Naive thymus-derived CD4-positive, alpha-beta T cell (primary cell): ENCODE results near the gene CNTNAP4. TPM values are rescaled to one million over a fixed set of nuclear protein-coding genes. Genes with fewer than 3 reads are reported as not detected.

Source experiments
- ATAC-seq: fragments of 150-1000 bp; cut with Tn5 transposase; 2 replicates; pipeline ENCODE4 v1.10.0; 2021; ENCODE audit warnings: mild to moderate bottlenecking, moderate library complexity
- CTCF ChIA-PET: fragments of 350-600 bp; sonication (Branson Sonifier 250); formaldehyde crosslinking; loops from one replicate; lab custom pipeline; 2021; ENCODE audit warnings: antibody characterized with exemption; lab: Charles Lee
- POLR2A ChIA-PET: fragments of 350-600 bp; sonication (Branson Sonifier 250); formaldehyde crosslinking; loops from one replicate; lab custom pipeline; 2021; ENCODE audit warnings: antibody characterized with exemption, inconsistent platforms; lab: Charles Lee
- DNase-seq, 9 donors: peaks; one replicate each; pipeline versions ENCODE4 v3.0.0 to v3.0.0-alpha.2; 2020 to 2022; ENCODE audit warnings: mixed read lengths in 1 of 9
- H3K27ac ChIP-seq: one replicate; pipeline ENCODE4 v1.7.0; 2013; ENCODE audit warnings: mild to moderate bottlenecking, low read depth, low read length, moderate library complexity
- H3K27me3 ChIP-seq, 2 donors: one replicate each; pipeline ENCODE4 v1.7.0; 2013; ENCODE audit warnings: low read length in 2 of 2, mild to moderate bottlenecking in 2 of 2, moderate library complexity in 2 of 2; ENCODE audit not compliant: control insufficient read depth in 2 of 2, insufficient read depth in 2 of 2
- H3K36me3 ChIP-seq, 3 experiments: 1 replicate in 2 of 3; 2 replicates in 1 of 3; pipeline ENCODE4 v1.7.0; 2013; ENCODE audit warnings: low read length in 3 of 3, mild to moderate bottlenecking in 3 of 3, moderate library complexity in 1 of 3; ENCODE audit not compliant: insufficient read depth in 3 of 3, control insufficient read depth in 2 of 3
- H3K4me1 ChIP-seq, 2 donors: one replicate each; pipeline ENCODE4 v1.7.0; 2013; ENCODE audit warnings: low read length in 2 of 2, mild to moderate bottlenecking in 2 of 2, moderate library complexity in 1 of 2; ENCODE audit not compliant: control insufficient read depth in 2 of 2, insufficient read depth in 2 of 2
- H3K4me3 ChIP-seq: 2 replicates; pipeline ENCODE4 v1.7.0; 2013; ENCODE audit warnings: mild to moderate bottlenecking, low read length
- H3K9me3 ChIP-seq, 3 experiments: 1 replicate in 2 of 3; 2 replicates in 1 of 3; pipeline ENCODE4 v1.7.0; 2013; ENCODE audit warnings: low read length in 3 of 3; ENCODE audit not compliant: control insufficient read depth in 2 of 3
- H3K27ac Mint-ChIP-seq, 9 donors: one replicate each; pipeline ENCODE4 v1.8.0; 2020 to 2022; ENCODE audit warnings: mixed read lengths in 9 of 9, mild to moderate bottlenecking in 8 of 9, moderate library complexity in 5 of 9, inconsistent platforms in 2 of 9
- H3K27me3 Mint-ChIP-seq, 5 donors: one replicate each; pipeline ENCODE4 v1.8.0; 2021 to 2022; ENCODE audit warnings: mixed read lengths in 5 of 5, mild to moderate bottlenecking in 1 of 5
- H3K36me3 Mint-ChIP-seq, 5 donors: one replicate each; pipeline ENCODE4 v1.8.0; 2020 to 2022; ENCODE audit warnings: mixed read lengths in 5 of 5, mild to moderate bottlenecking in 3 of 5, inconsistent platforms in 1 of 5
- H3K4me1 Mint-ChIP-seq, 7 donors: one replicate each; pipeline ENCODE4 v1.8.0; 2020 to 2022; ENCODE audit warnings: mixed read lengths in 7 of 7, mild to moderate bottlenecking in 3 of 7, inconsistent platforms in 1 of 7
- H3K4me3 Mint-ChIP-seq, 10 donors: one replicate each; pipeline ENCODE4 v1.8.0; 2020 to 2022; ENCODE audit warnings: mild to moderate bottlenecking in 10 of 10, mixed read lengths in 10 of 10, moderate library complexity in 6 of 10, inconsistent platforms in 2 of 10
- H3K9me3 Mint-ChIP-seq, 11 donors: one replicate each; pipeline ENCODE4 v1.8.0; 2020 to 2022; ENCODE audit warnings: mixed read lengths in 11 of 11, mild to moderate bottlenecking in 4 of 11, inconsistent platforms in 1 of 11, moderate library complexity in 1 of 11
- intact Hi-C, 2 donors: fragments of 100-400 bp; cut with micrococcal nuclease; formaldehyde crosslinking; loops; one replicate each; pipeline ENCODE4 v1.15.1; 2023
- polyA plus RNA-seq, 2 donors: library from polyadenylated mRNA; unstranded; fragments of 300-500 nt; fragmentation: Illumina TruSeq; gene quantifications; one replicate each; pipeline ENCODE4 v1.2.3, GENCODE V29; 2021
- total RNA-seq, 6 experiments: library from RNA in 5 of 6; stranded (reverse) in 5 of 6; gene quantifications; 1 replicate in 5 of 6; 2 replicates in 1 of 6; pipeline ENCODE4 v1.2.3 and lab custom pipeline; 2021 to 2026

Gene CNTNAP4
- total and polyA plus RNA-seq, 7 experiments from 2014 or later = not detected

DNA sequence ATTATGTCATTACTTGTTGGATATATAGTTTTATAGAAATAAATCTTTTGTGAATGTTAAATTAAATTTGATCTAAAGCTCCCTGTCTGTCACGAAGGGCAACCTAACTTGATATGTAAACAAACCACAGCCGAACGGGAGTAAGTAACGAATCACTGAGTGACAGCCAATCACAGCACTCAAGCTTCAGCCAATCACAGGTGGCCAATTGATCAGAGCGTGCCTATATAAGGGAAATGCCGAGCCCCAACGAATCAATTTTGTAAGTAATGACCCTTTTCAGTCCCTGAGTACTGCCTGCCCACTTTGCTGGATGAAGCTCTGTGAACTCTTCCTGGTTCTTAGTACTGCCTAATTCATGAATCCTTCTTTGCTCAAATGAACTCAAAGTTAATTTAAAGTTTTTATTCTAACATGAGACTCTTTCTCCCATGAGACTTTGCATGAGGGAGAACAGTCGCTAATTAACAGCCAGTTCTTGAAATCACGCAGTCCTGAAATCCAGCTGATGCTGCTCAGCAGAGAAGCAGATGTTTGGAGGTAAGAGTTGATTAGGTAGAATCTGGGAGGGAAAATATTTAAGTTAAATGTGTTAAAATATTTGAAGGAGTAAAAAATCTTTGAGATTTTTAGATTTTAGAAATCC, 302.2 kb downstream of the CNTNAP4 start:
- Histone ChIP-seq H3K27ac (no peak overlapping the region), H3K36me3 (no peaks in the 10 kb centered on the region), H3K4me3 (no peak overlapping the region), H3K27me3 (no peaks in the 10 kb centered on the region), H3K4me1 (no peaks in the 10 kb centered on the region), H3K9me3 (no peaks in the 10 kb centered on the region)
- Mint-ChIP-seq H3K36me3 (no peaks in the 10 kb centered on the region), H3K27me3 (no peaks in the 10 kb centered on the region), H3K9me3 (peaks cover 0 to 10% (median 3%) of the 10 kb centered on the region in 11 donors), H3K27ac (no peak overlapping the region), H3K4me3 (no peak overlapping the region), H3K4me1 (no peaks in the 10 kb centered on the region)
- POLR2A ChIA-PET = no interaction called here
- DNase-seq = no peak
- intact Hi-C loops = no loop called here
- CTCF ChIA-PET = no interaction called here
- no peak for ATAC-seq

DNA sequence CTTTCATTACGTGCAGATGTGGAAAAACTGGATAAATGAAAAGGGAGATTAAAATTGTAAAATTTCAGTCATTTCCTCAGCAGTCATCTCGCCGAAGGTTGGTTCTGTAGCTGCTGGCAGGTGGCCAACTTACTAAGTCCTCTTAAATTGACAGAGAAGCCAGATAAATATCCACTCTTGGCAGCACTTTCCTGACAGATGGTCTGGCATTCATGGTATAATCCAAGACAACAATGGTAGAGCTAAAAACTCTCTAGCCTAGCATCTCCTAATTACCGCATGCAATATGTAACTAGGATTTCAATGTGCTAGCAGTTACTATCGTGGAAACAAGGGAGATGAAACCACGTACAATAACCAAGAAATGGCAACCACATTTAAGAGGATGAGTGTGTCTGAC, 306.3 kb downstream of the CNTNAP4 start:
- H3K9me3 Mint-ChIP-seq = peaks cover 0 to 13% (median 5%) of the 10 kb centered on the region in 11 donors
- ChIA-PET CTCF (no interaction called here), POLR2A (no interaction called here)
- intact Hi-C loops = no loop called here
- no peak for DNase-seq
- ATAC-seq = no peak
- Histone ChIP-seq H3K36me3 (no peaks in the 10 kb centered on the region), H3K27me3 (no peaks in the 10 kb centered on the region), H3K9me3 (no peaks in the 10 kb centered on the region), H3K27ac (no peak overlapping the region), H3K4me3 (no peak overlapping the region), H3K4me1 (no peaks in the 10 kb centered on the region)
- H3K36me3 Mint-ChIP-seq = no peaks in the 10 kb centered on the region
- H3K4me3 Mint-ChIP-seq = no peak overlapping the region
- no peaks in the 10 kb centered on the region for H3K4me1 Mint-ChIP-seq
- no peaks in the 10 kb centered on the region for H3K27me3 Mint-ChIP-seq
- H3K27ac Mint-ChIP-seq = no peak overlapping the region

- DNase-seq = no peak
- ChIA-PET CTCF (no interaction called here), POLR2A (no interaction called here)
- Histone ChIP-seq H3K27me3 (no peaks in the 10 kb centered on the region), H3K36me3 (no peaks in the 10 kb centered on the region), H3K4me3 (no peak overlapping the region), H3K4me1 (no peaks in the 10 kb centered on the region), H3K9me3 (no peaks in the 10 kb centered on the region), H3K27ac (no peak overlapping the region)
- Mint-ChIP-seq H3K36me3 (no peaks in the 10 kb centered on the region), H3K27me3 (no peaks in the 10 kb centered on the region), H3K27ac (no peak overlapping the region), H3K4me1 (no peaks in the 10 kb centered on the region), H3K4me3 (no peak overlapping the region), H3K9me3 (peaks cover 0 to 13% (median 5%) of the 10 kb centered on the region in 11 donors)
- intact Hi-C loops = no loop called here
- ATAC-seq = no peak
Observed at GRCh38 chr16:76583945-76584344, 306.7 kb downstream of the CNTNAP4 start.

DNA sequence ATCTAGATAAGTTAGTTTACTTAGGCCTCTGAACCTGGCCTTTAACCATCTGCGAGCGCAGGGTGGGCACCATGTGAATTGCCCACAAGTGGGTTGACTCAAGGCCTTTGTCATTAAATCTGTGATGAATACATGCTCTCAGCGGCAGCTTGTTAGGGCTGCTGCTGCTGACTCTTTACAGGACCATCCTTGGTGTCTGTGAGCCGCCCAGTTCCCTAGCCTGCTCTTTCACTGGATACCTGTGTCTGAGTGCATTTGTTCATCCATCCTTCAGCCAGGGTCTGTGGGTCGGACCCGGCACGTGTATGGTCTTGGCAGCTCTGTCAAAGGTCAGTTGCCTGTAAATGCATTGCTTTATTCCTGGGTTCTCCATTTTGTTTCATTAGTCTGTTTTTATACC, 321.3 kb downstream of the CNTNAP4 start:
- ATAC-seq (no peak), DNase-seq (no peak)
- H3K9me3 Mint-ChIP-seq = peaks cover 0 to 4% (median 0%) of the 10 kb centered on the region in 11 donors
- H3K27me3 Mint-ChIP-seq = no peaks in the 10 kb centered on the region
- no peaks in the 10 kb centered on the region for H3K36me3 ChIP-seq
- H3K27me3 ChIP-seq = no peaks in the 10 kb centered on the region
- H3K36me3 Mint-ChIP-seq = no peaks in the 10 kb centered on the region
- H3K4me1 Mint-ChIP-seq = no peaks in the 10 kb centered on the region
- H3K4me3 Mint-ChIP-seq = no peak overlapping the region
- ChIA-PET CTCF (no interaction called here), POLR2A (no interaction called here)
- H3K4me3 ChIP-seq = no peak overlapping the region
- H3K9me3 ChIP-seq = no peaks in the 10 kb centered on the region
- intact Hi-C loops = no loop called here
- no peak overlapping the region for H3K27ac Mint-ChIP-seq
- no peaks in the 10 kb centered on the region for H3K4me1 ChIP-seq
- H3K27ac ChIP-seq = no peak overlapping the region

GRCh38 chr16:76607317-76607716, 330.1 kb downstream of the CNTNAP4 start:
- Mint-ChIP-seq H3K27me3 (no peaks in the 10 kb centered on the region), H3K4me1 (no peaks in the 10 kb centered on the region), H3K36me3 (no peaks in the 10 kb centered on the region), H3K4me3 (no peak overlapping the region), H3K27ac (no peak overlapping the region), H3K9me3 (peaks cover 0 to 7% (median 3%) of the 10 kb centered on the region in 11 donors)
- ATAC-seq (no peak), DNase-seq (no peak)
- ChIA-PET POLR2A (no interaction called here), CTCF (no interaction called here)
- Histone ChIP-seq H3K27ac (no peak overlapping the region), H3K4me3 (no peak overlapping the region), H3K4me1 (no peaks in the 10 kb centered on the region), H3K27me3 (no peaks in the 10 kb centered on the region), H3K36me3 (no peaks in the 10 kb centered on the region), H3K9me3 (no peaks in the 10 kb centered on the region)
- intact Hi-C loops = no loop called here
